Spleen (tissue), 7 donors: ENCODE results near the gene NEDD4L.

Experiments
- POLR2A ChIP-seq, 3 donors: fragments of 450-650 bp; IDR thresholded peaks; one replicate each; pipeline ENCODE4 v1.5.1; 2017; ENCODE audit warnings: antibody characterized with exemption in 3 of 3, mild to moderate bottlenecking in 1 of 3
- TF ChIP-seq, protein P1 (sequence below), 11 experiments: fragments of 200-600 bp in 7 of 11; fragments of 450-650 bp in 4 of 11; sonication (generic) in 4 of 11; IDR thresholded peaks in 8 of 11; conservative IDR thresholded peaks in 3 of 11; 1 replicate in 7 of 11; 2 replicates in 4 of 11; pipeline versions ENCODE4 v1.4.0 to v1.8.0; 2016 to 2021; ENCODE audit warnings: antibody characterized with exemption in 11 of 11, inconsistent platforms in 4 of 11, mild to moderate bottlenecking in 1 of 11
- donor health status: DM: no; HTN: no; CAD: no; lungs with moderate emphysema.
- donor health status: DM: no; HTN: no; CAD: no.
- donor health status: DM: no; HTN: no; CAD: no.

DNA sequence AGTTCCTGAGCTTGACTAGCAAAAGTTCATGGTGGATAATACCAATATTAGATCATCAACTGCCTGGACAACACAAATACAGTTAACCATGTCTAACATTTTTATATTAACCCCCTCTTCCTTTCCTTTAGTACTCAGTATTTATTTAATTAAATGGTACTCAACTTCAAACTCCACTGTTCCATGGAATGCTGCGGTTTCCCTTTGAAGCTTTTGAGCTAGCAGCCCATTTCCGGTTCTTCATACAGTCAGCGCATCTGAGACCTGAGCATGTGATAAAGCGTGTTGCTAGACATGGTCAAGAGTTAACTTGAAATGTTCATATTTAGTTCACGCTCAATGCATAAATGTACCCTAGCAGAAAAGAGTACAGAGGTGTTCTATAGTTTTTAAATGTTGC lies 306.5 kb downstream of the NEDD4L start:
- TF ChIP-seq, protein P1, sequence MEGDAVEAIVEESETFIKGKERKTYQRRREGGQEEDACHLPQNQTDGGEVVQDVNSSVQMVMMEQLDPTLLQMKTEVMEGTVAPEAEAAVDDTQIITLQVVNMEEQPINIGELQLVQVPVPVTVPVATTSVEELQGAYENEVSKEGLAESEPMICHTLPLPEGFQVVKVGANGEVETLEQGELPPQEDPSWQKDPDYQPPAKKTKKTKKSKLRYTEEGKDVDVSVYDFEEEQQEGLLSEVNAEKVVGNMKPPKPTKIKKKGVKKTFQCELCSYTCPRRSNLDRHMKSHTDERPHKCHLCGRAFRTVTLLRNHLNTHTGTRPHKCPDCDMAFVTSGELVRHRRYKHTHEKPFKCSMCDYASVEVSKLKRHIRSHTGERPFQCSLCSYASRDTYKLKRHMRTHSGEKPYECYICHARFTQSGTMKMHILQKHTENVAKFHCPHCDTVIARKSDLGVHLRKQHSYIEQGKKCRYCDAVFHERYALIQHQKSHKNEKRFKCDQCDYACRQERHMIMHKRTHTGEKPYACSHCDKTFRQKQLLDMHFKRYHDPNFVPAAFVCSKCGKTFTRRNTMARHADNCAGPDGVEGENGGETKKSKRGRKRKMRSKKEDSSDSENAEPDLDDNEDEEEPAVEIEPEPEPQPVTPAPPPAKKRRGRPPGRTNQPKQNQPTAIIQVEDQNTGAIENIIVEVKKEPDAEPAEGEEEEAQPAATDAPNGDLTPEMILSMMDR (IDR thresholded peaks at IDR 0.05 in 8 of 11, conservative IDR thresholded peaks at IDR 0.05 in 3 of 11), result no peak
- no peak for TF ChIP-seq POLR2A (IDR thresholded peaks at IDR 0.05)
